ENCODE results near the gene TTI1. TPM values are rescaled to one million over a fixed set of nuclear protein-coding genes. Genes with fewer than 3 reads are reported as not detected.

The TTI1 gene
- total RNA-seq, 4 donors from 2014 or later: 14.8 to 25.4 (median 20.3) TPM

GRCh38 chr20:38005903-38006302, 27.4 kb downstream of the TTI1 start:
- peaks cover 2 to 39% of the 10 kb centered on the region in 2 donors for H3K36me3 ChIP-seq
- in situ Hi-C loops (cut with MboI; ENCODE audit: low sequenced_read_pairs in 4 of 4): no loop called here
- H3K27ac ChIP-seq: no peak overlapping the region

GRCh38 chr20:38004416-38004815, 28.8 kb downstream of the TTI1 start:
- intact Hi-C loops (cut with DNase I; ENCODE audit: low total_unique reads) (no loop called here), in situ Hi-C loops (cut with MboI; ENCODE audit: low sequenced_read_pairs in 4 of 4) (no loop called here)
- Histone ChIP-seq H3K4me3 (no peak overlapping the region), H3K9me3 (no peaks in the 10 kb centered on the region), H3K27ac (no peak overlapping the region), H3K27me3 (no peaks in the 10 kb centered on the region), H3K4me1 (no peaks in the 10 kb centered on the region), H3K36me3 (peaks cover 6 to 48% of the 10 kb centered on the region in 2 donors)
- TF ChIP-seq POLR2A (IDR thresholded peaks at IDR 0.05): no peak
- no peak for TF ChIP-seq CTCF (IDR thresholded peaks at IDR 0.05 in 4 of 5, conservative IDR thresholded peaks at IDR 0.05 in 1 of 5)
- ATAC-seq (no peak), DNase-seq (no peak)

More at GRCh38 chr20:38005903-38006302, 27.4 kb downstream of the TTI1 start:
- DNase-seq: no peak
- Histone ChIP-seq H3K9me3 (no peaks in the 10 kb centered on the region), H3K27me3 (no peaks in the 10 kb centered on the region), H3K4me3 (no peak overlapping the region), H3K4me1 (no peaks in the 10 kb centered on the region)
- no peak for TF ChIP-seq CTCF (IDR thresholded peaks at IDR 0.05 in 4 of 5, conservative IDR thresholded peaks at IDR 0.05 in 1 of 5)
- TF ChIP-seq POLR2A (IDR thresholded peaks at IDR 0.05): no peak
- no peak for ATAC-seq
- intact Hi-C loops (cut with DNase I; ENCODE audit: low total_unique reads): no loop called here

- TF ChIP-seq CTCF (IDR thresholded peaks at IDR 0.05 in 4 of 5, conservative IDR thresholded peaks at IDR 0.05 in 1 of 5) (no peak), POLR2A (IDR thresholded peaks at IDR 0.05) (no peak)
- H3K4me3 ChIP-seq: no peak overlapping the region
- ATAC-seq: no peak
- no peak for DNase-seq
- peaks cover 6 to 61% of the 10 kb centered on the region in 2 donors for H3K36me3 ChIP-seq
- H3K4me1 ChIP-seq: no peaks in the 10 kb centered on the region
- in situ Hi-C loops (cut with MboI; ENCODE audit: low sequenced_read_pairs in 4 of 4): no loop called here
- intact Hi-C loops (cut with DNase I; ENCODE audit: low total_unique reads): no loop called here
- H3K27ac ChIP-seq: no peak overlapping the region
- no peaks in the 10 kb centered on the region for H3K27me3 ChIP-seq
- no peaks in the 10 kb centered on the region for H3K9me3 ChIP-seq
Observed at GRCh38 chr20:38002422-38002821, 30.8 kb downstream of the TTI1 start.

- H3K9me3 ChIP-seq: no peaks in the 10 kb centered on the region
- H3K4me3 ChIP-seq: no peak overlapping the region
- DNase-seq (no peak), ATAC-seq (no peak)
- H3K27me3 ChIP-seq: no peaks in the 10 kb centered on the region
- peaks cover under 1 to 3% of the 10 kb centered on the region in 2 donors for H3K4me1 ChIP-seq
- intact Hi-C loops (cut with DNase I; ENCODE audit: low total_unique reads) (no loop called here), in situ Hi-C loops (cut with MboI; ENCODE audit: low sequenced_read_pairs in 4 of 4) (no loop called here)
- H3K36me3 ChIP-seq: peaks cover 6 to 61% of the 10 kb centered on the region in 2 donors
- TF ChIP-seq CTCF (IDR thresholded peaks at IDR 0.05 in 4 of 5, conservative IDR thresholded peaks at IDR 0.05 in 1 of 5): no peak
- TF ChIP-seq POLR2A (IDR thresholded peaks at IDR 0.05): no peak
- no peak overlapping the region for H3K27ac ChIP-seq
Observed at GRCh38 chr20:38001981-38002380, 31.3 kb downstream of the TTI1 start.
